Epithelial cell of proximal tubule (primary cell): ENCODE measurements around the gene GZMA. TPM values are rescaled to one million over a fixed set of nuclear protein-coding genes. Genes with fewer than 3 reads are reported as not detected.
"Not testable (repeated sequence)": the region's sequence is repeated elsewhere in the genome, so short reads cannot be mapped to it uniquely, and the experiment has no call there.

Experiments
- DNase-seq: peaks from one replicate; pipeline ENCODE4 v3.0.0-alpha.2; 2011; ENCODE audit warnings: low read depth
- H3K4me3 ChIP-seq: 2 replicates; pipeline ENCODE4 v1.5.1; 2011; ENCODE audit warnings: low read depth, mild to moderate bottlenecking, low read length
- CTCF ChIP-seq: conservative IDR thresholded peaks from 2 replicates; pipeline ENCODE4 v1.5.1; 2012; ENCODE audit warnings: low read depth, mild to moderate bottlenecking, low read length
- total RNA-seq: library from RNA; depleted of rRNA; stranded (reverse); fragments of >200 nt; gene quantifications from 2 replicates; pipeline ENCODE4 v1.2.3, GENCODE V29; 2015

The GZMA gene
- total RNA-seq, 1 donor from 2014 or later: not detected

DNA sequence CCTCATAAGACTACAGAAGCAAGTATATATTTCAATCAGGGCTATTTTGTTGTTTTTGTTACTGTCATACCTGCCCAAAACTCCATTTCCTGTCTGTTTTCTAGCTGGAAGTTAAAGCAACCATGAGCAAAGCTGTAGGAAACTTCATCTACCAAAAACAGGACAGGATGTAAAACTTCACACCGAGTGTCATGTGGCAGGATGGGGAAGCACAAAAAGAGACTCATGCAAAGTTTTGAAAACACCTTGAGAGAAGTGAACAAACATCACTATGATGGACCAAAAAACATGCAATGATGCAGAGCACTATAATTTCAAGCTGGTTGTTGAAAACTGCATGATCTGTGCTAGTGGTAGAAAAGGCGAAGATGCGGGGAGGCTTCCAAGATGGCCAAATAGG, 6.3 kb upstream of the GZMA start:
- no peak for DNase-seq

DNA sequence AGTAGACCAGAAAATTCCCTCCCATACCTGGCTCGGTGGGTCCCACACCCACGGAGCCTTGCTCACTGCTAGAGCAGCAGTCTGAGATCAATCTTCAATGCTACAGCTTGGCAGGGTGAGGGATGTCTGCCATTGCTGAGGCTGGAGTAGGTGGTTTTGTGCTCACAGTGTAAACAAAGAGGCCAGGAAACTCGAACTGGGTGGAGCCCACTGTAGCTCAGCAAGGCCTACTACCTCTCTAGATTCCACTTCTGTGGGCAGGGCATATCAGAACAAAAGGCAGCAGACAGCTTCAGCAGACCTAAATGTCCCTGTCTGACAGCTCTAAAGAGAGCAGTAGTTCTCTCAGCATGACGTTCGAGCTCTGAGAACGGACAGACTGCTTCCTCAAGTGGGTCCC, 5.6 kb upstream of the GZMA start:
- no peak for TF ChIP-seq CTCF
- H3K4me3 ChIP-seq: no peak overlapping the region
- no peak for DNase-seq

More for the DNA sequence above, 6.3 kb upstream of the GZMA start:
- TF ChIP-seq CTCF: no peak
- no peak overlapping the region for H3K4me3 ChIP-seq

GRCh38 chr5:55101148-55101547, 1.3 kb upstream of the GZMA start:
- H3K4me3 ChIP-seq, DNase-seq: not testable (repeated sequence)

DNA sequence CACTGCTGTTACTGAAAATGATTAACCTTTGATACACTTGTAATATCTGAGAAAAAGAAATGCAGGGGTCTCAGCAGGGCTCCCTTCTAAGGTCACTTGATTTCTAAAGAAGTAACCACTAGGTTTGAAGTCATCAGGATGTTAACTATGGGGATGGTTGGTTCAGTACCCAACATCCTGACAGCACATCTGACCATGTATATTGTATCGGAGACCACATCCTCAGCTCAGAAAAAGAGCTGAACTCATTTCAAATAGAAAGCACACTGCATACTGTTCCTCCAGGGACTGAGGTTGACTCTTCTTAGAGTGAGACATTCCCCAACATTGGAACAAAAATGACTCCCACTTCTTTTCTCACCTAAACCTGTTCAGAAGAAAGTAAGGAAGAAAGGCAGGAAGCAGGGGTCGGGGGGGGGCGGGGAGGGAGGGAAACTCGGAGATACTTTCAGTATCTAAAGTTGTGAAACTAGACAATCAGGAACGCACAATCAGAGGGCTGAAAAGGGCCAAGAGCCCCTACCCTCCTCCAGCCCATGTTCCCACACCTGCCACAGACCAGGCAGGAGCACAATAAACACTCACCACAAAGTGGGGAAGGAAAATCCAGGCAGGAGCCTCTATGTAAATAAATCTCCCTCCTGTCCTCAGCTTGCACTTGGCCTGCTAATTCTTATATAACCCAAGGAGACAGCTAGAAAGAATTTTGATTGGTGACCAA, 730 bp upstream of the GZMA start:
- no peak for DNase-seq
- TF ChIP-seq CTCF: no peak
- H3K4me3 ChIP-seq: no peak overlapping the region

DNA sequence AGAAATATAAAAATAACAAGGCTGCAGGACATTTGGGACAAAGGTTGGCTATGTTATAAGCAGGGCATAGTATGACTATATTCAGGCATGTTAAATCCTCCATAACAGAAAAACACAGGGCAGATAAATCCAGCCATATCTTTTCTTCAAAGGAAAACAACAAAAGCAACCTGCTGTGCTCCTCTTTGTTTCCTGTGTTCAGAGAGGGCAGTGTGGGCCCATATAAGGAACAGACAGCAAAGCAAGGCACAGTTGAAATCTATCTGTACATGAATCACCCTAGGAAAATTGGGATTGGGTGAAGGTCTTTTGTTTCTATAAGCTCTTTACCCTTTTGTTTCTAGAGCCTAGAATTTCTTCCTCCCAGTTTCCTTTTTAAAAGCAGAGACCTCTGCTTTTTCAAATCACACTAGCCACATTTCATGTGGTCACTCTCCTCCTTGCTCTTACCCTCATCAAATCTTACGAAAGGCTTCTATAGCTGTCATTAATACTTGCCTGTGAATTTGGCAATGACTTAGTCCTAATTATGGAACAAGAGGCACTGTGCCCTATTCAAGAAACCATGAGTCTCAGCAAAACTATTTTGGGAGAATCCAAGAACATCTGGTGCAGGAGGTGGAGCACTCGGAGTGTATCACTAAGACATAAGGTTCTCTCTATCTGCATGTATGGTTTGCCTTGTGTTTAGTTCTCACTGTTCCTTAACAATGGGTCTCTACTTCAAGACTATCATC, 1.8 kb downstream of the GZMA start:
- TF ChIP-seq CTCF: no peak
- no peak for DNase-seq

GRCh38 chr5:55104946-55105701, 2.7 kb downstream of the GZMA start:
- no peak for TF ChIP-seq CTCF
- no peak for DNase-seq
- no peak overlapping the region for H3K4me3 ChIP-seq

More for the DNA sequence above, 1.8 kb downstream of the GZMA start:
- no peak overlapping the region for H3K4me3 ChIP-seq

GRCh38 chr5:55105976-55106375, 3.5 kb downstream of the GZMA start:
- not testable (repeated sequence) for DNase-seq, H3K4me3 ChIP-seq
